OCI-LY1 (cell line): Measurements from ENCODE around the gene GBX2.

Experiments used
- H2AFZ ChIP-seq: fragments of 200-600 bp; sonication (generic), shearing (Covaris generic); 2 replicates; pipeline ENCODE4 v1.6.0; 2014; ENCODE audit warnings: antibody characterized with exemption, mild to moderate bottlenecking, low read length
- H3F3A ChIP-seq: fragments of 200-600 bp; sonication (generic), shearing (Covaris generic); 2 replicates; pipeline ENCODE4 v1.6.0; 2014; ENCODE audit warnings: mild to moderate bottlenecking, antibody characterized with exemption, low read length, moderate library complexity; ENCODE audit not compliant: insufficient read depth
- H3K27ac ChIP-seq: fragments of 200-600 bp; sonication (generic); 2 replicates; pipeline ENCODE4 v1.5.1; 2014; ENCODE audit warnings: low read length, mixed run types, mild to moderate bottlenecking, low read depth; ENCODE audit not compliant: poor library complexity, severe bottlenecking
- H3K27me3 ChIP-seq: fragments of 200-600 bp; sonication (generic); 2 replicates; pipeline ENCODE4 v1.6.0; 2014; ENCODE audit warnings: antibody characterized with exemption, mild to moderate bottlenecking, low read length, moderate library complexity; ENCODE audit not compliant: insufficient read depth
- H3K36me3 ChIP-seq: fragments of 200-600 bp; sonication (generic); 2 replicates; pipeline ENCODE4 v1.6.1; 2014; ENCODE audit warnings: mild to moderate bottlenecking, antibody characterized with exemption, low read length, moderate library complexity, mixed read lengths; ENCODE audit not compliant: insufficient read depth
- H3K4me1 ChIP-seq: fragments of 200-600 bp; sonication (generic); 2 replicates; pipeline ENCODE4 v1.5.1; 2014; ENCODE audit warnings: mild to moderate bottlenecking, low read length, moderate library complexity; ENCODE audit not compliant: insufficient read depth, severe bottlenecking
- H3K4me2 ChIP-seq: fragments of 200-600 bp; sonication (generic), shearing (Covaris generic); 2 replicates; pipeline ENCODE4 v1.6.1; 2014; ENCODE audit warnings: low read length
- H3K4me3 ChIP-seq: fragments of 200-600 bp; sonication (generic); 2 replicates; pipeline ENCODE4 v1.5.1; 2014; ENCODE audit warnings: low read length, low read depth, mild to moderate bottlenecking, mixed read lengths; ENCODE audit not compliant: poor library complexity, severe bottlenecking
- H3K79me2 ChIP-seq: fragments of 200-600 bp; shearing (Covaris generic); 2 replicates; pipeline ENCODE4 v1.6.1; 2016; ENCODE audit warnings: mixed run types, low read length, mixed read lengths; ENCODE audit not compliant: insufficient read depth
- H3K9ac ChIP-seq: fragments of 200-600 bp; sonication (generic), shearing (Covaris generic); 2 replicates; pipeline ENCODE4 v1.6.1; 2014; ENCODE audit warnings: mild to moderate bottlenecking, low read length, mixed read lengths
- H3K9me2 ChIP-seq: fragments of 200-600 bp; sonication (generic), shearing (Covaris generic); 2 replicates; pipeline ENCODE4 v1.6.1; 2014; ENCODE audit warnings: low read depth, mild to moderate bottlenecking, low read length, mixed read lengths
- H3K9me3 ChIP-seq: fragments of 200-600 bp; shearing (Covaris generic); 2 replicates; pipeline ENCODE4 v1.6.1; 2014; ENCODE audit warnings: low read length, mixed read lengths
- H4K20me1 ChIP-seq: fragments of 200-600 bp; sonication (generic), shearing (Covaris generic); 2 replicates; pipeline ENCODE4 v1.6.0; 2016; ENCODE audit warnings: mild to moderate bottlenecking, low read length; ENCODE audit not compliant: insufficient read depth
- EZH2 ChIP-seq: fragments of 200-600 bp; sonication (generic), shearing (Covaris generic); IDR thresholded peaks from 2 replicates; pipeline ENCODE4 v1.8.0; 2017; ENCODE audit warnings: borderline replicate concordance, mixed run types, mild to moderate bottlenecking, antibody characterized with exemption, low read length, moderate library complexity, mixed read lengths
- TF ChIP-seq, protein P1 (sequence below): fragments of 200-600 bp; sonication (generic), shearing (Covaris generic); IDR thresholded peaks from 2 replicates; pipeline ENCODE4 v1.5.1; 2017; ENCODE audit warnings: mild to moderate bottlenecking, antibody characterized with exemption, low read length, moderate library complexity, mixed read lengths

Gene GBX2

GRCh38 chr2:236204953-236205352 lies 36.8 kb upstream of the GBX2 start:
- no peak overlapping the region for H3K4me3 ChIP-seq
- H3K36me3 ChIP-seq: no peaks in the 10 kb centered on the region
- H4K20me1 ChIP-seq: no peaks in the 10 kb centered on the region
- H3F3A ChIP-seq: no peaks in the 10 kb centered on the region
- no peaks in the 10 kb centered on the region for H3K27me3 ChIP-seq
- no peaks in the 10 kb centered on the region for H3K79me2 ChIP-seq
- H3K4me2 ChIP-seq: no peak overlapping the region
- no peak overlapping the region for H3K27ac ChIP-seq
- H2AFZ ChIP-seq: no peak overlapping the region
- H3K9me3 ChIP-seq: no peaks in the 10 kb centered on the region
- H3K9ac ChIP-seq: no peak overlapping the region
- TF ChIP-seq, protein P1, sequence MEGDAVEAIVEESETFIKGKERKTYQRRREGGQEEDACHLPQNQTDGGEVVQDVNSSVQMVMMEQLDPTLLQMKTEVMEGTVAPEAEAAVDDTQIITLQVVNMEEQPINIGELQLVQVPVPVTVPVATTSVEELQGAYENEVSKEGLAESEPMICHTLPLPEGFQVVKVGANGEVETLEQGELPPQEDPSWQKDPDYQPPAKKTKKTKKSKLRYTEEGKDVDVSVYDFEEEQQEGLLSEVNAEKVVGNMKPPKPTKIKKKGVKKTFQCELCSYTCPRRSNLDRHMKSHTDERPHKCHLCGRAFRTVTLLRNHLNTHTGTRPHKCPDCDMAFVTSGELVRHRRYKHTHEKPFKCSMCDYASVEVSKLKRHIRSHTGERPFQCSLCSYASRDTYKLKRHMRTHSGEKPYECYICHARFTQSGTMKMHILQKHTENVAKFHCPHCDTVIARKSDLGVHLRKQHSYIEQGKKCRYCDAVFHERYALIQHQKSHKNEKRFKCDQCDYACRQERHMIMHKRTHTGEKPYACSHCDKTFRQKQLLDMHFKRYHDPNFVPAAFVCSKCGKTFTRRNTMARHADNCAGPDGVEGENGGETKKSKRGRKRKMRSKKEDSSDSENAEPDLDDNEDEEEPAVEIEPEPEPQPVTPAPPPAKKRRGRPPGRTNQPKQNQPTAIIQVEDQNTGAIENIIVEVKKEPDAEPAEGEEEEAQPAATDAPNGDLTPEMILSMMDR: no peak
- no peaks in the 10 kb centered on the region for H3K4me1 ChIP-seq
- no peaks in the 10 kb centered on the region for H3K9me2 ChIP-seq

DNA sequence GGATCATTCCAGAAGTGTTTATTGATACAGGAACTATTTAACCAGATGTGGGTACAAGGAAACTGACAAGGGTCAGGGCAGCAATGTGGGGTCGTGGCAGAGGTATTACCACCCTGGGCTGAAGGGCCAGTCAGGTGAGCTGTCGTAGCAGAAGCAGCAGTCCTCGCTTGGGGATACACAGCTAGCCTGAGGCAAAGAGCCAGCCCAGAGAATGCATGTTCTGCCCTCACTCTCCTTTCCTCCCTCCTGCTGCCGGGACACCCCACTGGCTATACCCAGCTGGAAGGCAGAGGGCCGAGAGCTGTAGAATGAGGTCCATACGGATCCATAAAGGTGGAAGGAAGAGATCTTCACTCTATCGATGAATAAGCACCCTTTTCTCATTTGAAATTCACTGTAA lies 32.2 kb upstream of the GBX2 start:
- Histone ChIP-seq H3K27ac (no peak overlapping the region), H3K9ac (no peak overlapping the region), H3K4me3 (no peak overlapping the region), H4K20me1 (no peaks in the 10 kb centered on the region), H3K79me2 (no peaks in the 10 kb centered on the region), H3K9me2 (no peaks in the 10 kb centered on the region), H3F3A (no peaks in the 10 kb centered on the region), H3K4me1 (no peaks in the 10 kb centered on the region), H2AFZ (no peak overlapping the region), H3K4me2 (no peak overlapping the region), H3K27me3 (no peaks in the 10 kb centered on the region), H3K9me3 (no peaks in the 10 kb centered on the region), H3K36me3 (no peaks in the 10 kb centered on the region)
- no peak for TF ChIP-seq EZH2
- TF ChIP-seq, protein P1: no peak

- Histone ChIP-seq H3K4me1 (no peaks in the 10 kb centered on the region), H3K27me3 (no peaks in the 10 kb centered on the region), H3K4me2 (no peak overlapping the region), H3K27ac (no peak overlapping the region), H3K9ac (no peak overlapping the region), H4K20me1 (no peaks in the 10 kb centered on the region), H3K36me3 (no peaks in the 10 kb centered on the region), H3F3A (no peaks in the 10 kb centered on the region), H3K79me2 (no peaks in the 10 kb centered on the region), H3K9me2 (no peaks in the 10 kb centered on the region), H2AFZ (no peak overlapping the region), H3K9me3 (no peaks in the 10 kb centered on the region), H3K4me3 (no peak overlapping the region)
- no peak for TF ChIP-seq EZH2
- TF ChIP-seq, protein P1: no peak
Observed at GRCh38 chr2:236196366-236196765, 28.2 kb upstream of the GBX2 start.
